GM19455 (cell line): ENCODE results near the gene PDE6H.

Experiments
- ATAC-seq: cut with Tn5 transposase; IDR thresholded peaks from one replicate; pipeline ENCODE4 v1.9.1; 2021; ENCODE audit not compliant: unreplicated experiment

The PDE6H gene

DNA sequence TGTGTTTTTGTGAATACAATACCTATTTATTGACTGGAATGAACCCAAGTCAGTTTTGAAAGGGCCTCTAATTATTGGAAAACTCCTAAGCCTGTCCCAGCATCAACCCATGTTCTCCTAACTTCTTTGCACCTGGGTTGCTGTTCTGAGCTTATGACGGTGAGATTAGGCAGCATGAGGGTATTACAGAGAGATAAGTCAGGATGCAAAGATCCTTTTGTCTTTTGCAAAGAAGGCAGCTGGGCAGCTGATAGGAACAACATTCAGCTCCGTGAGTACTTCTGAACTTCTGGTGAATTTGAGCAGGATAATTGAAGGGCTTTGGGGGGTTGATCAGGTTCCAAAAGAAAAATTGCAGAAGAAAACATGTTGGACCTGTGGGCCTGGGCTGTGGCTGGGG lies at the start of gene PDE6H:
PDE6H (plus strand) TSS at position 227 of the 400 bp plus-strand sequence. CDS start 4,971 bp downstream, outside the sequence.
- ATAC-seq, result no peak

DNA sequence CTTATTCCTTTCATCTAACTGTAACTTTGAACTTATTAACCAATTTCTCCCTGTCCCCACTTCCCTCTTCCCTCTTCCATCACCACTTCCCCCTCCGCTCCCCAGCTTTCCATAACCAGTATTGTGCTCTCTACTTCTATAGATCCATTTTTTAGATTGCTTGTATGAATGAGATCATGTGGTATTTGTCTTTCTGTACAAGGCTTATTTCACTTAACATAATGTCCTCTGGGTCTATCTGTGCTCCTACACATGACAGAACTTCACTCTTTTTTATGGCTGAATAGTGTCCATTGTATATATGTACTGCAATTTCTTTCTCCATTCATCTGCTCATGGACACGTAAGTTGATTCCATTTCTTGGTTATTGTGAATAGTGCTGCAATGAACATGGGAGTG lies 48.9 kb upstream of the PDE6H start:
- no peak for ATAC-seq

DNA sequence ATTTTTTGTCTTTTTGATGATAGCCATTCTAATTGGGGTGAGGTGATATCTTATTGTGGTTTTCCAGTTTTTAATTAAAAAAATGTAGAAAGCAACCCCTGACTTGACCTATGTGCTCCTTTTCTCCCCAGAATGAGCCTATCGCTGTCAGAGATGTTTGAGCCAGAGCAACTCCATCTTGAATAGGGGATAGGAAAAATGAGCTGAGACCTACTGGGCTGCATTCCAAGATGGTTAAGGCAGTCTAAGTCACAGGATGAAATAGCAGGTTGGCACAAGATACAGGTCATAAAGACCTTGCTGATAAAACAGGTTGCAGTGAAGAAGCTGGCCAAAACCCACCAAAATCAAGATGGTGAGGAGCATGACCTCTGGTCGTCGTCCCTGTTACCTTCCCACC lies 48.3 kb upstream of the PDE6H start:
- no peak for ATAC-seq

DNA sequence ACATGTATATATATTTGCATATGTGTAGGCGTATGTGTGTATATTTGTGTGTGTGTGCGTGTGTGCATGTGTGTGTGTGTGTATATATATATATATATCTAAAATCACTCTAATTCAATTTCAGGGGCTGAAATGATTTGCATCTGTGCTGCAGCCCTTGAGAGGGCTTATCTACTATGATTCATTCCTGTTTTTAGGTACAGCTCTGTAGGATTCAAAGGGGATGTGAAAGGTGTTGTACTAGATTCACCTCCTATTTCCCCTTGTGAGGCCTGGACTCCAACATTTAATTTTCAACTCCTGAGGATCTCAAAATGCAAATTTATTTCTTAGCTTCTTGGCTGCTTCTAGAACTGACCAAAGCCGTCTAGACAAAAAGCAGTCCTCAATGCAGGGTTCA lies 45.6 kb upstream of the PDE6H start:
- no peak for ATAC-seq

DNA sequence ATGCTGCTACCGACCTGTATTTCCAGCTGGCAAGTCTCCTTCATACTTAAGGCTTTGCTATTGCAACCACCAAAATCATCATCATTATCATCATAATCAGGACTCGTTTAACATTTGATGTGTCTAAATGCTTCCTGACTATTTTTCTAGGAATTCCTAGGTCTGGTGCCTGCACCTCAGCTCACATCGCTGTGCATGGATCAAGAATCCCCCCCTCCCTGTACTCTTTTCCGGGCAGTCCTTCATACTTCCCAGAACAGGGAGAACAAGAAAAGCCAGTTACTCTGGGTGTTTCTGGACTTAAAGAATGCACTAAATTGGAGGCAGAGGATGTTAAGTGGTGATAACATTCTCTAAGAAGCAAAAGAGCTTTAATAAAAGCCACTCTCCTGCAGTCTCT lies 43.9 kb upstream of the PDE6H start:
- ATAC-seq, result no peak

DNA sequence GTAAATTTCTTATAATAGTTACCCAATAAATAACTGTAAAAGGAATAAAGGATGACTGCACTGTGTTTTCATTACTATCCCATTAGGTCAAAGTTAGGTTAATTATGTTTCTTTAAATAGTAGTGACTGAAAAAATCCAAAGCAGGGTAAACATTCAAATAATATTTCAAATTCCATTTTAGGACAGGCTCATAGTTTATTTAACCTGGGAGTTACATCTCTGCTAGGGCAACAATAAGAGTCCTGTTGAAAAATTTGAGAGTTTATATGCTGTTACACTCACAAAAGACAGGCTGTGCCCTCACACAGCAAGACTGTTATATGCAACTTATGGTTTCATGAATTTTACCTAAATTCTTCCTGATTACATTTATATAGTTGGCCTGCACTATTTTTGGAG lies 42.5 kb upstream of the PDE6H start:
- no peak for ATAC-seq

DNA sequence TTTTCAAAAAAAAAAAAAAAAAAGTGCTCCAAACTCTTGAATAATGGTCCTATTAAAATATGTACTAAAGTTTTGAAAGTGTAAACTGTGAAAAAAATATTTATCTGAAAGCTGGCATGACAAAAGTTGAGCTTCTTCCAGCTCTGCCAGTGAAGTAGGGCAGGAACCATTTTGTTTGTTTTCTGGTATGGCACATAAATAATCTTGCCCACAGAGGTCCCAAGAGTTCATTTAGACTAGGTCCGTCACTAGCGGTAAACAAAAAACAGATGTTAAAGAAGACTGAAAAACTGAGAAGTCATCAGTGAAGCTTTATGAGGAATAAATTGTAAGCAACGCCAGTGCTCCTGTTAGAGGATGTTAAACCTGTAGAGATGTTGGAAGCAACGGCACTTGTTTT lies 41.5 kb upstream of the PDE6H start:
- ATAC-seq, result no peak

DNA sequence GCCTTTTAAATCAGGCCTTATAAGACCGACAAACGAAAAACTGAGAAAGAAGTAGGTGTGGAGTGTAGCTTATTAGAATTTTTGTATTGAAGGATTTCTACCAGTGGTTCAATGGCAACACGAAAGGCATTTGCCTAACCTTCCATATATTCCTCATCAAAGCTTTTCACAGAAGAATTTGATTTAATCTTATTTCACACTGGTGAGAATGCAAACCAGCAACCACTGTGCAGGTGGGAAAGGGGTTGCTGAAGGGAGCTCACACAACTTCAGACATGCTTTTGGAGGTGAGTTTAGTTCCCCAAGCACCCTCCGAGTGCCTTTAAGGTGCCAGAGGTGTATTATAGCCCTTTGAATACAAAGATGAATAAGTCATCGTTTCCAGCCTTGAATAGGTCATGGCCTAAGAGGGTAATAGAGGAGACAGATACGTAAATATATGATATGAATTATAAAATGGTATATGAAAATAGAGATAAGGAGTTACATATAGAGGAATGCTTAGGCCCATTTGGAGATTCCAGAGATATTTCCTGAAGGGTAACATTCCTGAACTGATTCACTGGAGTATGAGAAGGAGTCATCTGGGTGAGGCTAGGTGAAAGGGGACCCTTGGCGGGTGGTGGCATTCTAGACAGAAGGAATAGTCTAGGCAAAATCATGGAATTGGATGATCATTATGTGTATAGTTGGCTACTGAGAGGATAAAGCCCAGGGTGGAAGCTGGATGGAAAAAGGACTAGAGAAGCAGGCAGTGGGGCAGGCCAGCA lies 40.9 kb upstream of the PDE6H start:
- ATAC-seq, result no peak

DNA sequence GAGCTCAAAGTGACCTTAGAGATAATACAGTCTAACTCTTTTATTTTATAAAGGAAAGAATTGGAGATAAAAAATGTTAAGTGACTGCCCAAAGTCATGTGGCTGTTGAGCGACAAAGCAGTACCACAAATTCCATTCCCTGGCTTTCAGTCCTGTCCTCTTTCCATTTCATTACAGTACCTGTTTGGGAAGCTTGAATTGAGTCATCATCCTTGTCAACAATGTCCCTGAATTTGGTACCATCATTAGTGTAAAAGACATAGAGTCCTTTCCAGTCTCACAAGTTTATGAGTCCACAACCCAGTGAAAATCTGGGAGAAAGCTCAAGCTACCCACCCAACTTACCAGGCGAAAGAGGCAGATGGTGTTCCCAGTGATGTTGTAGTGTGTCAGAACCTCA lies 38.3 kb upstream of the PDE6H start:
- ATAC-seq, result no peak

DNA sequence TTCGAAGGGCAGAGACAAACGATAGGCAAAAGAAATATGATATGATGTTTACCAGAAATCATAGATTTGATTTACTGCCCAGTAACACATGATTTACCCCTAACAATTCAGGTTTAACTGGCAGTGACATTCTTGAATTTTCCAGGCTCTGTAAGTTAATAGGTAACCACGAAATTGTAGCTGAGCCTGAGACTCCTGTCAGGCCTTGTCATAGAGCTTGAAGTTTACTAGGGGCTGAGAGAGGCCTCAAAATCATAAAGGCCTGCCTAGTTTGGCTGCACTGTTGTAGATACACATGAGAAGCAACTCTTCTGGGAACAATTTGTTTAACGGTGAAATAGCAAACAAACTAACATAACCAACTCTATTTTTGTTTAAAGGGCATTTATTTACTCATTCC lies 37.8 kb upstream of the PDE6H start:
- ATAC-seq, result no peak

DNA sequence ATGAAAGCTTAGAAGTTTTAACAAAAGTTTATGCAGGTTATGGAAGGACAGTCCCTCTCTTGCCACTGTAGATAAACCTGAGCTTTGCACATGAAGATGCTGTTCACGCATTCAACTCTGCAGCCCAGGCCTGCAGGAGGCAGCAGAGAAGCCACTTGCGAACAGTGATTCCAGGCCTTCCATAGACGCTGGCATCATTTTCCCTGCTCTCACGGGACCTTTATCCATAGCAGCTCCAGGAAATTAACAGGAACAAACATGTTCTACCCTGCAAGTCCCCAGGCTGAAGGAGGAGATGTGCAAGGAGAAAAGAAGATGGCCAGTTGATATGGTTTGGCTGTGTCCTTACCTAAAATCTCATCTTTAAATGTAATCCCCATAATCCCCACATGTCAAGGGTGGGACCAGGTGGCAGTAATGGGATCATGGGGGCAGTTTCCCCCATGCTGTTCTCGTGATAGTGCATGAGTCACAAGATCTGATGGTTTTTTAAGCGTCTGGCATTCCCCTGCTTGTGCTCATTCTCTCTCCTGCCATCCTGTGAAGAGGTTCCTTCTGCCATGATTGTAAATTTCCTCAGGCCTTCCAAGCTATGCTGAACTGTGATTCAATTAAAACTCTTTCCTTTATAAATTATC lies 36.5 kb upstream of the PDE6H start:
- no peak for ATAC-seq

DNA sequence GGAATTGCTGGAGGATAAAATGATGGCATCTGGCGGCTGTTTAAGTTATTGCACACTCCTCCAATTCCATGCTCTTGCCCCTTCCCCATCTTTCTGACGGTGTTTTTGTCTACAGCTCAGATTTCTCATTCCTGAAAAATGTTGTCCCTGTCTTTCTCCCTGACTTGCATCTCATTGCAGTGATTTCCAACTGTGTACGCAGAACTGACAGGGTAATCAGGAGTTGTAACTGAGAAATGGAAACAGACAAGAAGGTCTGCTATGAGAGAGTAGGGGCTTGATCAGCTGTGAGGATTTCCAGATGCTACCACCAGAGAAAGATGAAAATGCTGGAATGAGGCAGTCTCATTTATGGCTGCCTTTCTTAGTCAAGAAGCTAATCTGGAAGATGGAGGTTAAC lies 35.8 kb upstream of the PDE6H start:
- no peak for ATAC-seq

DNA sequence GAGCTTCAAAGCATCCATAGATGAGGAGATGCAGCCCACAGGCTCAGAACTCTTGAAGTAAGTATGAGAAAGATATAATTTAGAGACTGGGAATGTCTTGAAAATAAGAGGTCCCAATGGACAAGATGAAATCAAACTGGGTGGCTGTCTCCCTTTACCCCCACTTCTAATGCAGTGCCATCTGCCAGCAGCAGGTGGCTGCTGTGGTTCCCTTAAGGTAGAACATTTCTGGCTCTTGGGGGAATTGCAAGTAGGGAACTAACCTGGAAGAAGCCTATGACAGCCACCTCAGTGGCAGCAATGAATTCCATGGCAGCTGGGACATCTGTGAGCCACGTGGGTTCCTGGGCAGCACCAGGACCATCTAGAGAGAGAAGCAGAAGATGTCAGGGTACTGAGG lies 35.2 kb upstream of the PDE6H start:
- no peak for ATAC-seq

DNA sequence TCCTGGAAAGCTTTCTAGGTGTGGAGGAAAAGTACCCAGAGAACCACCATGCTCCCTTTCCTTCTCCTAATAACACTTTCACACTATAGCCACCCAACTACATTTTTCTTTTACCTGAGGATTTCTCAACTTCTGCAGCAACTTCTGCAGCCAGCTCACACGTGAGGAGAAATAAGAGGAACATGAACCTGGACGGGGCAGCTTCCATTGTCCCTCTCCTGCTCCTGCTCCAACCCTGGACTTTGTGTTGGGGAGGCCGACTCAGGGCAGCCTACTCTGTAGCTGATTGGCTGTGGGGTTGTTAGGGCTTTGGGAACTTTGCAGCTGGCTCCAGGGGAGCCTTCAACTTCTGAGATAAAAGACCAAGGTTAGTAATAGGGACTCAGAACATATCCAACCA lies 34.5 kb upstream of the PDE6H start, which contains the start of gene ERP27:
ERP27 (minus strand) TSS at position 237 of the 400 bp plus-strand sequence; CDS start at position 208, 29 bp downstream.
- ATAC-seq, result no peak

DNA sequence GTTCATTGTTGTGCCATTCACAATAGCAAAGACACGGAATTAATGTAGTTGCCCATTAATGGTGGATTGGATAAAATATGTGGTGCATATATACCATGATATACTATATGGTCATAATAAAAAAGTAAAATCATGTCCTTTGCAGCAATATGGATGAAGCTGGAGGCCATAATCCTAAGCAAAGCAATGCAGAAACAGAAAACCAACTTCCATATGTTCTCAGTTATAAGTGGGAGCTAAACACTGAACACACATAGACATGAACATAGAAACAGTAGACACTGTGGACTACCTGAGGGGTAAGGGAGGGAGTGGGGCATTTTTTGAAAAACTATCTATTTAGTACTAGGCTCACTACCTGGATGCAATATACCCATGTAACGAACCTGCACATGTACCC lies 31.5 kb upstream of the PDE6H start:
- ATAC-seq, result no peak

DNA sequence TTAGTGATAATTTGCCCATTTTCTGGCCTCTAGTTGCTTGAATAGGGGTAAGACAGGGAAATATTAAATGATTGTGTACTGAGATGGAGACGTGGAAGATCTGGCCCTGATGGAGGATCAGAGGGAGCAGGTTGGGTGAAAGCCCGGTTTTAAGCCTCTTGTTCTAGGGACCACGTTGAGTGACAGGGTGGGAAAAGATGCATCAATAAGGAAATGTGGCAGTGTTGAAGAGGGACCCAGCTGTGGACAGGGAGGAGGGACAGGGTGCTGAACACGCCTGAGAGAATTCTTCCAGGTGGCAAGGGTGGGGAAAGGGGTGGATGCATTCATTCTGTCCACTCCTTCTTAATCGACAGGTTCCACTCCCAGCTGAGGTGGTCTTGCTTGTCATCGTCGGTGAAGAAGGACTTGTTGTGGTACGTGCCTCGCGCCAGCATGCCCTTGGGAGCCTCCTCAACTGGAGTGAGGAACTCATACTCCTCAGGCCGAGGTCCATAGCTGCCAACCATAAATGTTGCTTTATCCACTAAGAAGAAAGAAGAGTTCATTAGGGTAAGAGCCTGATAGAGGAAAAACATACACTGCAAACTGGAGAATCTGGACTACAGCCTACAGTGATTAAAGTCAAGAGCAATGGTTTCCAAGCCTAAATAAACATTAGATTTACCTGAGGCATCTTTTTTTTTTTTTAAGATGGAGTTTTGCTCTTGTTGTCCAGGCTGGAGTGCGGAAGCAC lies 30.5 kb upstream of the PDE6H start:
- no peak for ATAC-seq

DNA sequence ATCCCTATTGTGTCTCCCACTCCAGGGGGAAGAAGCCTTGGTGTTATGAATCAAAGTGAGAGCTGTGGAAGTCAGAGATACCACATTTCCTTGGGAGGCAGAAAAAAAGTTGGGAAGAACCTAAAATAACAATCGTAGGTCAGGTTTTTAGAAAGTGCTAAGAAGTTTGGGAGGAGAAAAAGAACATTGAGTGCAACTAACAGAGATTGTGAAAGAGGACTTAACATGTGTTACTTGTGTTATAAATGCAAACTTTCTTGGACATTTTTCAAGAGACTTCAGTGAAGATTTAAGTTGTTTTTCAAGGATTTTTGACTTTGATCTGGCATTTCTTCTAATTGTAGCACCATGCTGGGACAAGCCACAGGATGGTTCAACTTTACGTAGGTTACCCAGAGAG lies 26.7 kb upstream of the PDE6H start:
- no peak for ATAC-seq

DNA sequence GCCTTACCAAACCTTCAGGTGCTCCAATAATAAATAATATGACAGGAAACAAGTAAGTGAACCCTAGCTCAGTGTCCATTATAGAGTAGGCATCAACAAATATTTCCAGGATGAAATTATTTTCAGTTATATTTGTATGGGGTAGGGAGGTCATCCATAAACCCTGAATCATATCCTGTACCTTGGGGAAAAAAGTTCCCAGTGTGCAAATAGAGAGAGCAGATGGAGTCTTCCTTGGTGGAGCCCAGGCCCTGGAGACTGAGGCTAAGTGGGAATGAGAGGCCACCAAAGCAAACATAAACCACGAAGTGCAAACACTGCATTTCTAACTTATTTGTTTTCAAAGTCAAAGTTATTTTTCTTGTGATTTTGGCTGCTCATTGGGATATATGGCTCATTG lies 26.0 kb upstream of the PDE6H start:
- no peak for ATAC-seq

DNA sequence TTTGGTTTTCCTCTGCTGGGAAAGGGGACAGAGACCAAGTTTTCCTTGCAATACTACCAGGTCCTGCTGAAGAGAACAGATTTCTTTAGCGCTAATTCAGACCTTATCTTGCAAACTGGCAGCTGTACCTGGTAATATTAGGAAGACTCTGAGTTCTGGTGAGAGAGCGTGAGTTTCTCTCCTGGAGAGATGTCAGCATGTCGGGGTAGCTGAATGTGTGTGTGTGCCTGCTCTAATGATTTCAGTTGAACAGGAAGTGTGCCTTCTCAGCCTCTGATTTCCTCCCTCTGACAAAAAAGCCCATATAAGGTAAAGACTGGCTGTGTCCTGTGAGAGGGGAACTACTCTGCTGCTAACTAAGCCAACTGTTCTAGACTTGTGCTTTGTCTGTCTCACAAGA lies 24.2 kb upstream of the PDE6H start:
- ATAC-seq, result peak; percentile 92

DNA sequence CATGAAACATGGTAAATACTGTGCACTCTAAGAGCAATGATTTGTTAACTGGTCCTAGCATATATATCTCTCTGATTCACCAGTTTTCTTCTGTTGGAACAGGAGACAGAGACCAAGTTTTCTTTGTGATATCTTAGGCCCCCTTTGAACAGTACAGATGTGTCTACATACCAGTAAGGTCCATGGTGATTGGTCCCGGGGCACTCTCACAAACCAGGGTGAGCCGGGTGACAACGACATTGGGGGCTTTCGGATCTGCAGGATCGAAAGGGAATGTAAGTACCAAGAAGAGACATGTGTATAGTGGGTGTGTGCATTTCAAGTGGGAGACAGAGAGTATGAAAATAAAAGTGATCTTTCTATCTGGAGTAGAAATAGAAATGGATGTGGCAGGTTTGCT lies 23.2 kb upstream of the PDE6H start:
- ATAC-seq, result no peak

DNA sequence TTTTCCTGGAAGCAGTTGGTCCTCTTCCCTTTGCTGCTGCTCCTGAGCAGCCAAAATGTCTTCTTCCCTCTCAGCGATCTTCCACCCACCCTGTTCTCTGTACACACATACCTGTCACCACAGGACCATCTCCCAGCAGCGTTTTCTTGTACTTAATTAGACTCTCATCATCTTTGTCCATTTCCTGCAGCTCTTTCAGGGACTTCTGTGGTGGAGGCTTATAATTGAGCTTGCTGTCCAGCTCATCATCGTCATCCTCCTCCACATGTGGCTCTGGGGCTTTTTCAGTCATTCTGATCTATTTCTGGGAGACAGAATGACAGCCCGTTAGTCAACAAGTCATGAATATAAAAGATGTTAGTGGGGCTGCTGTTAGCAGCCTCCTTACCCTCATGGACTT lies 22.4 kb upstream of the PDE6H start:
- no peak for ATAC-seq
